ENCODE measurements around the gene ABCB11.
"Not testable (repeated sequence)": the region's sequence is repeated elsewhere in the genome, so short reads cannot be mapped to it uniquely, and the experiment has no call there.

The ABCB11 gene

GRCh38 chr2:168939061-168939460 lies 92.1 kb downstream of the ABCB11 start:
- no peak overlapping the region for H3K9ac ChIP-seq (ENCODE audit: low read depth in 1 of 2, low read length in 2 of 2)
- no peak overlapping the region for H3K27ac ChIP-seq (ENCODE audit: low read depth, low read length)
- H3K9me3 ChIP-seq (ENCODE audit: control insufficient read depth in 1 of 2, low read length in 2 of 2) = no peaks in the 10 kb centered on the region
- no peaks in the 10 kb centered on the region for H3K4me1 ChIP-seq (ENCODE audit: control insufficient read depth in 1 of 2, insufficient read depth in 2 of 2, low read length in 2 of 2)
- H3K27me3 ChIP-seq (ENCODE audit: control insufficient read depth in 1 of 2, insufficient read depth in 2 of 2, low read length in 2 of 2) = peaks cover 0 to 4% of the 10 kb centered on the region in 2 donors
- no peaks in the 10 kb centered on the region for H3K36me3 ChIP-seq (ENCODE audit: control insufficient read depth in 1 of 2, insufficient read depth in 2 of 2, low read length in 2 of 2)
- no peak overlapping the region for H3K4me3 ChIP-seq (ENCODE audit: low read depth in 1 of 2, low read length in 2 of 2)

GRCh38 chr2:168935810-168936581 lies 95.1 kb downstream of the ABCB11 start:
- Histone ChIP-seq H3K36me3 (ENCODE audit: control insufficient read depth in 1 of 2, insufficient read depth in 2 of 2, low read length in 2 of 2) (no peaks in the 10 kb centered on the region), H3K27ac (ENCODE audit: low read depth, low read length) (no peak overlapping the region), H3K27me3 (ENCODE audit: control insufficient read depth in 1 of 2, insufficient read depth in 2 of 2, low read length in 2 of 2) (peaks cover 0 to 4% of the 10 kb centered on the region in 2 donors), H3K9ac (ENCODE audit: low read depth in 1 of 2, low read length in 2 of 2) (no peak overlapping the region), H3K9me3 (ENCODE audit: control insufficient read depth in 1 of 2, low read length in 2 of 2) (no peaks in the 10 kb centered on the region), H3K4me1 (ENCODE audit: control insufficient read depth in 1 of 2, insufficient read depth in 2 of 2, low read length in 2 of 2) (no peaks in the 10 kb centered on the region), H3K4me3 (ENCODE audit: low read depth in 1 of 2, low read length in 2 of 2) (no peak overlapping the region)

GRCh38 chr2:168934826-168935225 lies 96.3 kb downstream of the ABCB11 start:
- Histone ChIP-seq H3K36me3 (ENCODE audit: control insufficient read depth in 1 of 2, insufficient read depth in 2 of 2, low read length in 2 of 2) (no peaks in the 10 kb centered on the region), H3K27me3 (ENCODE audit: control insufficient read depth in 1 of 2, insufficient read depth in 2 of 2, low read length in 2 of 2) (peaks cover 0 to 4% of the 10 kb centered on the region in 2 donors), H3K4me1 (ENCODE audit: control insufficient read depth in 1 of 2, insufficient read depth in 2 of 2, low read length in 2 of 2) (no peaks in the 10 kb centered on the region), H3K9ac (ENCODE audit: low read depth in 1 of 2, low read length in 2 of 2) (no peak overlapping the region), H3K9me3 (ENCODE audit: control insufficient read depth in 1 of 2, low read length in 2 of 2) (no peaks in the 10 kb centered on the region), H3K4me3 (ENCODE audit: low read depth in 1 of 2, low read length in 2 of 2) (no peak overlapping the region), H3K27ac (ENCODE audit: low read depth, low read length) (no peak overlapping the region)

- H3K36me3 ChIP-seq (ENCODE audit: control insufficient read depth in 1 of 2, insufficient read depth in 2 of 2, low read length in 2 of 2); H3K27me3 ChIP-seq (ENCODE audit: control insufficient read depth in 1 of 2, insufficient read depth in 2 of 2, low read length in 2 of 2); H3K4me3 ChIP-seq (ENCODE audit: low read depth in 1 of 2, low read length in 2 of 2); H3K9me3 ChIP-seq (ENCODE audit: control insufficient read depth in 1 of 2, low read length in 2 of 2); H3K27ac ChIP-seq (ENCODE audit: low read depth, low read length); H3K9ac ChIP-seq (ENCODE audit: low read depth in 1 of 2, low read length in 2 of 2): not testable (repeated sequence)
- H3K4me1 ChIP-seq (ENCODE audit: control insufficient read depth in 1 of 2, insufficient read depth in 2 of 2, low read length in 2 of 2) = peaks cover 0 to 13% of the 10 kb centered on the region in 2 donors
Observed at GRCh38 chr2:168932174-168932573, 99.0 kb downstream of the ABCB11 start.

- Histone ChIP-seq H3K9me3 (ENCODE audit: control insufficient read depth in 1 of 2, low read length in 2 of 2) (no peaks in the 10 kb centered on the region), H3K27ac (ENCODE audit: low read depth, low read length) (no peak overlapping the region)
Observed at GRCh38 chr2:168930242-168930641, 100.9 kb downstream of the ABCB11 start.

GRCh38 chr2:168929031-168929430 lies 102.1 kb downstream of the ABCB11 start:
- Histone ChIP-seq H3K4me3 (ENCODE audit: low read depth in 1 of 2, low read length in 2 of 2) (no peak overlapping the region), H3K36me3 (ENCODE audit: control insufficient read depth in 1 of 2, insufficient read depth in 2 of 2, low read length in 2 of 2) (no peaks in the 10 kb centered on the region), H3K27ac (ENCODE audit: low read depth, low read length) (no peak overlapping the region), H3K9ac (ENCODE audit: low read depth in 1 of 2, low read length in 2 of 2) (no peak overlapping the region), H3K27me3 (ENCODE audit: control insufficient read depth in 1 of 2, insufficient read depth in 2 of 2, low read length in 2 of 2) (no peaks in the 10 kb centered on the region), H3K4me1 (ENCODE audit: control insufficient read depth in 1 of 2, insufficient read depth in 2 of 2, low read length in 2 of 2) (peaks cover 0 to 15% of the 10 kb centered on the region in 2 donors), H3K9me3 (ENCODE audit: control insufficient read depth in 1 of 2, low read length in 2 of 2) (no peaks in the 10 kb centered on the region)

More at GRCh38 chr2:168930242-168930641, 100.9 kb downstream of the ABCB11 start:
- H3K27me3 ChIP-seq (ENCODE audit: control insufficient read depth in 1 of 2, insufficient read depth in 2 of 2, low read length in 2 of 2) = peaks cover 0 to 4% of the 10 kb centered on the region in 2 donors
- H3K36me3 ChIP-seq (ENCODE audit: control insufficient read depth in 1 of 2, insufficient read depth in 2 of 2, low read length in 2 of 2) = no peaks in the 10 kb centered on the region
- peaks cover 0 to 15% of the 10 kb centered on the region in 2 donors for H3K4me1 ChIP-seq (ENCODE audit: control insufficient read depth in 1 of 2, insufficient read depth in 2 of 2, low read length in 2 of 2)
- H3K9ac ChIP-seq (ENCODE audit: low read depth in 1 of 2, low read length in 2 of 2) = no peak overlapping the region
- no peak overlapping the region for H3K4me3 ChIP-seq (ENCODE audit: low read depth in 1 of 2, low read length in 2 of 2)

- H3K27ac ChIP-seq (ENCODE audit: low read depth, low read length) = no peak overlapping the region
- H3K36me3 ChIP-seq (ENCODE audit: control insufficient read depth in 1 of 2, insufficient read depth in 2 of 2, low read length in 2 of 2) = no peaks in the 10 kb centered on the region
- peaks cover 0 to 15% of the 10 kb centered on the region in 2 donors for H3K4me1 ChIP-seq (ENCODE audit: control insufficient read depth in 1 of 2, insufficient read depth in 2 of 2, low read length in 2 of 2)
- no peak overlapping the region for H3K4me3 ChIP-seq (ENCODE audit: low read depth in 1 of 2, low read length in 2 of 2)
- no peak overlapping the region for H3K9ac ChIP-seq (ENCODE audit: low read depth in 1 of 2, low read length in 2 of 2)
- no peaks in the 10 kb centered on the region for H3K27me3 ChIP-seq (ENCODE audit: control insufficient read depth in 1 of 2, insufficient read depth in 2 of 2, low read length in 2 of 2)
- no peaks in the 10 kb centered on the region for H3K9me3 ChIP-seq (ENCODE audit: control insufficient read depth in 1 of 2, low read length in 2 of 2)
Observed at GRCh38 chr2:168928113-168928831, 102.9 kb downstream of the ABCB11 start.

- H3K4me3 ChIP-seq (ENCODE audit: low read depth in 1 of 2, low read length in 2 of 2) = no peak overlapping the region
- no peaks in the 10 kb centered on the region for H3K27me3 ChIP-seq (ENCODE audit: control insufficient read depth in 1 of 2, insufficient read depth in 2 of 2, low read length in 2 of 2)
- H3K9me3 ChIP-seq (ENCODE audit: control insufficient read depth in 1 of 2, low read length in 2 of 2) = no peaks in the 10 kb centered on the region
- no peaks in the 10 kb centered on the region for H3K36me3 ChIP-seq (ENCODE audit: control insufficient read depth in 1 of 2, insufficient read depth in 2 of 2, low read length in 2 of 2)
- peaks cover 0 to 15% of the 10 kb centered on the region in 2 donors for H3K4me1 ChIP-seq (ENCODE audit: control insufficient read depth in 1 of 2, insufficient read depth in 2 of 2, low read length in 2 of 2)
- no peak overlapping the region for H3K27ac ChIP-seq (ENCODE audit: low read depth, low read length)
- H3K9ac ChIP-seq (ENCODE audit: low read depth in 1 of 2, low read length in 2 of 2) = no peak overlapping the region
Observed at GRCh38 chr2:168926621-168927386, 104.3 kb downstream of the ABCB11 start.

- Histone ChIP-seq H3K4me1 (ENCODE audit: control insufficient read depth in 1 of 2, insufficient read depth in 2 of 2, low read length in 2 of 2) (no peaks in the 10 kb centered on the region), H3K27me3 (ENCODE audit: control insufficient read depth in 1 of 2, insufficient read depth in 2 of 2, low read length in 2 of 2) (no peaks in the 10 kb centered on the region), H3K9ac (ENCODE audit: low read depth in 1 of 2, low read length in 2 of 2) (no peak overlapping the region), H3K4me3 (ENCODE audit: low read depth in 1 of 2, low read length in 2 of 2) (no peak overlapping the region), H3K36me3 (ENCODE audit: control insufficient read depth in 1 of 2, insufficient read depth in 2 of 2, low read length in 2 of 2) (no peaks in the 10 kb centered on the region), H3K27ac (ENCODE audit: low read depth, low read length) (no peak overlapping the region), H3K9me3 (ENCODE audit: control insufficient read depth in 1 of 2, low read length in 2 of 2) (peaks cover 0 to 3% of the 10 kb centered on the region in 2 donors)
Observed at GRCh38 chr2:168920504-168921157, 110.5 kb downstream of the ABCB11 start.

All from duodenal mucosa (tissue), 2 donors.